GM18499 (cell line): ENCODE results near the gene CHMP3.
A peak's percentile ranks its signal among the peaks of the same experiment; 100 is the strongest.
"Not testable (repeated sequence)": the region's sequence is repeated elsewhere in the genome, so short reads cannot be mapped to it uniquely, and the experiment has no call there.

Experiments
- ATAC-seq: cut with Tn5 transposase; IDR thresholded peaks from one replicate; pipeline ENCODE4 v1.9.1; 2021; ENCODE audit warnings: moderate number of reproducible peaks; ENCODE audit not compliant: insufficient read depth, unreplicated experiment

Gene CHMP3

GRCh38 chr2:86562922-86563649 is at the start of gene CHMP3:
TSS of gene CHMP3 (minus strand) at chr2:86563443. CDS start at chr2:86563348, 95 bp downstream.
- ATAC-seq, result peak; percentile 77

- ATAC-seq, result no peak
These were observed 47.6 kb upstream of the CHMP3 start for GRCh38 chr2:86610871-86611270.

- no peak for ATAC-seq
These were observed 45.7 kb upstream of the CHMP3 start for GRCh38 chr2:86608832-86609410.

- ATAC-seq, result no peak
These were observed 40.7 kb upstream of the CHMP3 start for GRCh38 chr2:86603905-86604304.

GRCh38 chr2:86598966-86599365 is 35.7 kb upstream of the CHMP3 start:
- no peak for ATAC-seq

GRCh38 chr2:86596118-86596517 is 32.9 kb upstream of the CHMP3 start:
- ATAC-seq, result no peak

GRCh38 chr2:86593266-86593665 is 30.0 kb upstream of the CHMP3 start:
- no peak for ATAC-seq

- ATAC-seq, result no peak
These were observed 29.4 kb upstream of the CHMP3 start for GRCh38 chr2:86592547-86593230.

- not testable (repeated sequence) for ATAC-seq
These were observed 26.5 kb upstream of the CHMP3 start for GRCh38 chr2:86589701-86590100.

GRCh38 chr2:86584151-86584913 is 21.1 kb upstream of the CHMP3 start:
- peak; percentile 47 for ATAC-seq

GRCh38 chr2:86580560-86580959 is 17.3 kb upstream of the CHMP3 start:
- no peak for ATAC-seq

GRCh38 chr2:86577817-86578456 is 14.7 kb upstream of the CHMP3 start:
- ATAC-seq, result no peak

GRCh38 chr2:86570059-86570458 is 6.8 kb upstream of the CHMP3 start:
- no peak for ATAC-seq

GRCh38 chr2:86566821-86567190 is 3.6 kb upstream of the CHMP3 start:
- ATAC-seq, result no peak

GRCh38 chr2:86566158-86566820 is 3.0 kb upstream of the CHMP3 start:
- no peak for ATAC-seq

GRCh38 chr2:86563650-86564061 is 413 bp upstream of the CHMP3 start:
- ATAC-seq, result no peak

- no peak for ATAC-seq
These were observed 740 bp downstream of the CHMP3 start for GRCh38 chr2:86562485-86562921.

- no peak for ATAC-seq
These were observed 5.4 kb downstream of the CHMP3 start for GRCh38 chr2:86557836-86558235.

GRCh38 chr2:86556508-86556907 is 6.7 kb downstream of the CHMP3 start:
- ATAC-seq, result no peak

- no peak for ATAC-seq
These were observed 10.4 kb downstream of the CHMP3 start for GRCh38 chr2:86552889-86553288.
